Esophagus mucosa (tissue), 1 donor: ENCODE data around the gene PDGFB. TPM values are rescaled to one million over a fixed set of nuclear protein-coding genes. Genes with fewer than 3 reads are reported as not detected.
A peak's percentile ranks its signal among the peaks of the same experiment; 100 is the strongest.

Experiments
- ATAC-seq: fragments of 200-7000 bp; cut with Tn5 transposase; one replicate; pipeline ENCODE4 v1.9.1; 2020
- total RNA-seq: library from RNA; stranded (reverse); gene quantifications from one replicate; pipeline ENCODE4 v1.2.4, GENCODE V29; 2023
- donor health status: DM: yes; HTN: yes; CAD: no.

Gene PDGFB
- total RNA-seq = 0.96 TPM

DNA sequence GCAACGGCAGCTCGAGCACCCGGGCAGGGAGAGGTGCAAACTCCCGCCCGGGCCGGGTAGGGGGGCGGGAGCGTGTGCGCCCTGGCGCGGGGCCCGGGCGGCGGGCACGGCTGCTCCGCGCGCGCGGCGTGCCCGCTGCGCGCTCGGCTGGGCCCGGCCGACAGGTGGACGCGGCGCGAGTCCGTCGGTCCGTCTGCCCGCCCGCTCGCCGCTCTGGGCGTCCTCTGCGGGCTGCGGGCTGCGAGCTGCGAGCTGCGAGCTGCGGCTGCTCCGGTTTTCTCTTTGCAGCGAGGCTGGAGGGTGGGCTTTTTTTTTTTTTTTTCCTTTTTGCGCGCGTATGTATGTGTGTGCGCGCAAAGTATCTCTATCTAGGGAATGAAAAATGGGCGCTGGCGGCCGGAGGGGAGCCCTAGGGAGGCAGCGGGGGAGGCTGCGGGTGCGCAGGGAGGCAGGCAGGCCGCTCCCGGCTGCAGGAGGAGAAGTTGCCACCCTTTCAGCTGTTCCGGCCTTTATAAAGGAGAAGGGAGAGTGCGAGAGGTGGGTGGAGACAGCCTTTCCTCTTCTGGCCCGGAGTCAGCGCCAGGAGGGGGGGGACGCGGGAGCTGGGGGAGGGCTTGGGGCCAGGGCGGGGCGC, at the start of gene PDGFB:
PDGFB (minus strand) TSS at position 487 of the 634 bp plus-strand sequence. CDS start 1,019 bp downstream, outside the sequence.
- ATAC-seq = no peak

DNA sequence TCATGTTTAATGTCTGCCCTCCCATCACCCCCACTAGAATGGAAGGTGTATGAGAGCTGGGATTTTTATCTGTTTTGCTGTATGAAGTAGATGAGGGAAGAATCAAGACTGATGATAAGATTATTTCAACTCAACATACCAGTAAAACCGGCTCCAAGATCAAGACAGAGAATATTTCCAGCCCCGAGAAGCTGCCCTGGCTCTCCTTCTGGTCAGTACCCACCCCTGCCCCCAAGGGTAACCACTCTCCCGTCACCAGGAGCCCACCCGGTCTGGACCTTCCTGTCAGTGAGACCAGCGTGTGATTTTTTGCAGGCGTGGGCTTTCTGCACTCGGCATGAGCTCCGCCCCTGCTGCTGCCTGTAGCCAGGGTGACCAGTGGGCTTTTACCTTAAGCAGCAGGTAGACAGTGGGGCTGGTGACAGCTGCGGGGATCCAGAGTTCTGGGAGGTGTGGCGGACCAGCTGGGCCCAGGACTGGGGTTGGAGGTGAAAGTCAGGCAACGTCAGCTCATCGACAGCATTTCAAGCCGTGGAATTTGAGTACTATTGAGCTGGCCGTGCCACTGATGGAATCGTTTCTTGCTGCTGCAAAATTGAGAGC, 49.1 kb upstream of the PDGFB start:
- ATAC-seq = no peak

DNA sequence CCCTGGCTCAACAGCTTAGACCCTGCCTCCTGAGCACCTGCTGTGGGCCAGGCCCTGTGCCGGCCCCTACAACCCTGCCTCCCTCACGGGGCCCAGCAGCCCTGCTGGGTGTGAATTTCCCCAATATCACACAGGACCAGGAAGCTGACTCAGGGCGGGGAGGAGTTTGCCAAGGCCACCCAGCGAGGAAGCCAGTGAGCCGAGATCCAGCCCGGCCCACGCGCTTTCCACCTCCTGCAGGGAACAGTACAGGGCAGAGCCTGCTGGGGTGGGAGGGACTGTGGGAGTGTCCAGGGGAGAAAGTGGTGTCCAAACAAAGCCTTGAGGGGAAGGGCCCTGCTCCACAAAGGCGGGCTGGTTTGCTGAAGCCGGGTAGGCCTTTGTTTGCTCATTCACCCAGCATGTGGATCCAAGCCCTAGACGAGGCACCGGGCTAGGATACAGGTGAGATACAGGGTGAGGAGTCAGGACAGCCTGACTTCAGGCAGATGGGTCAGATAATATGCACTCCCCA, 47.8 kb upstream of the PDGFB start:
- ATAC-seq = peak; percentile 85

DNA sequence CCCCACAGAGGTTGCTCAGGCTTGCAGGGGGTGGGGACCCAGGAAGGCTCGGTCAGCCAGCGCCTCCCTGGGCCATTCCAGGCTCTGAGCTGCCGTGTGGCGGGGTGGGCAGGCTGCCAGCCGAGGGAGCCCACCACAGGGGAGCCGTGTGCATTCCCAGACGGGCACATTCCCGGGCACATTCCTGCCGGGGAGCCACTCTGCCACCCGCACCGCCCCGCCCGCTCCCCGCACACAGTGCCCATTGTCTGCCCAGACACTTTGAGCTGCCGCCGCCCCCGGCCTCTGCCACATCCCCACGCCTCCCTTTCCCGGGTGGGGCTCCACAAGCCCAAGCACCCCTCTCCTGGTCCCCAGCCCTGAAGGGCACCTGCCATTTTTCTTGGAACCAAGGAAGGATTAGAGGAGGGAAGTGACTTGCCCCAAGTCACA, 47.3 kb upstream of the PDGFB start:
- peak; percentile 22 for ATAC-seq

DNA sequence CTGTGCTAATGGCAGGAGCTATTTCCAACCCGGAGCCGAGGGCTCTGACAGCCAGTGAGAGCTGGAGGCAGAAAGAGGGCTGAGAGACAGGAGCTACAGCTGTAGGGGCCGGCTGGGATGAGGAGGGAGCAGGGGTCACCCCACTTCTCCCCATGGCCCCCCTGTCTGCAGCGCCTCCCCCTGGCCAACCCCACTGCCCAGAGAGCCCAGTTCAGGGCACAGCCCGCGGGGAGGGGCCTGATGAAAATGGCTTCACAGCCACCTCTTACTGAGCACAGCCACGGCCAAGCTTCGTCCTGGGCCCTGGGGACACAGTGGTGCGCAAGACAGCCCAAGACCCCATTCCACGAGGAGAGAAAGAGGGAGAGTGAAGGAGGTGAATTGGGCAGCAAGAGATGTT, 46.7 kb upstream of the PDGFB start:
- no peak for ATAC-seq

DNA sequence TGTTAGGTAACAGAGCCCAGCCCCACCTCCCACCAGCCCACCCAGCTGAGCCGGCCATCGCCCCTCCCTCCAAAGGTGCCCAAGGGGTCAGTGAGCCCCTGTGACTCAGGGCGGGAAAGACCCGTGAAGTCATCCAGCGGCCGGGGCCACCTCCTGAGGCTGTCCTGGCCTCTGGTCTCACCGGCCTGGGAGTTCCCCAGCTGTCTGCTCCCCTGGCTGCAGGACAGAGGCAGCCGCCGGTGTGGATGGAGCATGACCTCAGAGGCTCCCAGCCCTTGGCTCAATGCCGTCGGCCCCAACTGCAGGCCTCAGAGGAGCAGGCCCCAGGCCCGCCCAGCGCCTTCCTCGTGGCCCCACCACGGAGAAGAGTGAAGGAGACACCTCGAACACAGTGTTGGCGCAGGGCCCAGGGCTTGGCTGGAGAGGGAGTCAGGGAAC, 46.0 kb upstream of the PDGFB start:
- peak; percentile 14 for ATAC-seq

DNA sequence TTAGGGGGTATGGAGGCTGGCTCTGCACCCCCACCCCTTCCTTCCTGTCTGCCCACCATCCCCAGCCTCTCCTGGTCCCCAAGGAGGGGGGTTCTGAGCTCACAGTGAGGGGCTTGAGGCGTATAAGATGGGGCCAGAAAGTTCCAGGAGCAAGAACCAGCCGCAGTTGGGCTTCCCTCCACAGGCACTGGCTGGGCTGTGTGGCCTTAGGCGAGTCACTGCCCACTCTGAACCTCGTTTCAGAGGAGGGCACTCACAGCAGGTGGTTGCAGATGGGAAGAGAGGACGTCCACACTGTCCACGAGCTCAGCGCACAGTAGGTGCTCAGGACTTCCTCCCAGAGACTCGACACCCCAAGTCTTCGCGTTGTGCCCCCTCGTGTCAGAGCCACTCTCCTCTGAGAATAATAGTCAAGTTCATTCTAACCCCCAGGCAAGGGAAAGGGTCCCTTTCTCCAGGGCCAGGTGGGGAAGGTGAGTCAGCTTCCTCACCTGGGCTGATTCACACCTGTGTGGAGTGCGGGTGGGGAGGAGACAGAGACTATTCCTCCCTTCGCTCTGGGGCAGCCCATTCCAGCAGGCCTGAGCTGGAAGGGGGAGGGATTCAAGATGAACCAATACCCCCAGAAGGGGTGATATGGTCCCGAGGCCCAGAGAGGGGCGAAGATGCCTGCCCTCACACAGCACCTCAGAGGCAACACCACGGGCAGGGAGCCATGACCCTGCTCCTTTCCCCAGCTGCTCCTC, 45.4 kb upstream of the PDGFB start:
- peak; percentile 58 for ATAC-seq

DNA sequence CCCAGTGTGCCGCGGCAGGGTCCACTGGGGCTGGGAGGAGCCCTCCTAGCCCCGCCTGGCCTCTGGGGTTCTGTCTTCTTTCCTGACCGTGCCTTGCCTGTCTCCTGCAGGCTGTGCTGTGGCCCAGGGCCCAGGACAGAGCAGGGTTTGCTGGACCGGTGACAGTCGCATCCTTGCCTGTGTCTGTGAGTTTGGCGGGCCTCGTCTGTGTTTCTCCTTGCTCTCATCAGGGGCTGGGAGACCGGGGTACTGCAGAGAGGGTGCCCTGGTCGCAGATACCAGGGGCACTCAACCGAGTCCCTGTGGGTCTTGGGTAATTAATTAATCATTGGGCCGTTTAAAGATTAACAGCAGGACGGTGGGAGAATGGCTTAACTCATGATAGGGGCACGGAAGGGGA, 44.8 kb upstream of the PDGFB start:
- ATAC-seq = no peak

DNA sequence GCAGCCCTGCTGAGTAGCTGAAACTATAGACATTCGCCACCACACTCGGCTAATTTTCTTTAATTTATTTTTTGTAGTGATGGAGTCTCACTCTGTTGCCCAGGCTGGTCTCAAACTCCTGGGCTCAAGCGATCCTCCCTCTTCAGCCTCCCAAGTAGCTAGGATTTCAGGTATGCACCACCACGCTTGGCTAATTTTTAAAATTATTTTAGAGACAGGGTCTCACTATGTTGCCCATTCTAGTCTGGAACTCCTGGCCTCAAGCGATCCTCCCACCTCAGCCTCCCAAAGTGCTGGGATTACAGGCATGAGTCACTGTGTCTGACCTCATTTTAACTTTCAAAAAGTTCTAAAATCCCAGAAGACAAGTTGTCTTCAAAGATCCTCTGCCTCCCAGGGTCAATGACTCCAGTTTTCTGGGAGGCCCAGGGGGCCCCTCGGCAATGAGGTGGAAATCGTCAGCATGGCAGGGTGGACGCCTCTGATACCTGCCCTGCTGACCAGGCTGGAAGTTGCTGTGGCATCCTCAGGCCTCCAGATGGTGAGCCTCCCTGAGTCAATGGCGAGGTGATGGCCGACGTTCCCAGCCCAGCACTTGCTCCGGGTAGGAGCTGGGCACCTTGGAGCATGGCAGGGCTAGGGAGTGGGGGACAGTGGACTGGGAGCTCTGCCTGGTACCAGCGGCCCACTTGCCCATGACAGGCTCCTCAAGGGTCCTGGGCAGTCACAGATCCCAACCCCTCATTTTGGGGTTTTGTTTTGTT, 43.5 kb upstream of the PDGFB start:
- no peak for ATAC-seq

DNA sequence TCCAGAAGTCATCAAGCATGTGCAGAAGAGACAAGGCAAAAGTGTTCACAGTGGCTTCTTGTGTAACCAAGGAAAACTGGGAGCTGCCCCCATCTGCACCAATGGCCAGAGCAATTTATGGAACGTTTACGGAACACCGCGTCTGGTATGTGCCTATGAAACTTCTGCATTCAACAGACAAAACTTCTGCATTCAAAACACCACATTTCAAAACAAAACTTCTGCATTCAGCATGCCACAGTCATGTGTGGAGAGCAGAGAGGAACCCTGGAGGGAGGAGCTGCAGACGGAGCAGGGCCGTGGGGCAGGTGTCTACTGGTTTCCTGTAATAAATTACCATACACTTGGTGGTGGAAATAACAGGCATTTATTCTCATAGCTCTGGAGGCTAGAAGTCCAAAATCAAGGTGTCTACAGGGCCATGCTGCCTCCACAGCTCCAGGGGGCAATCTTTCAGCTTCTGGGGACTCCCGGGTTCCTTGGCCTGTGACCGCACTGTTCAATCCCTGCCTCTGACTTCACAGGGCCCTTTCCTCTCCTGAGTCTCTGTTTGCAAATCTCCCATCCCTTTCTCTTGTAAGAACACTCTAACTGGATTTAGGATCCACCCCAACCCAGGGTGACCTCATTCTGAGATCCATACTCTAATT, 42.4 kb upstream of the PDGFB start:
- ATAC-seq = no peak

DNA sequence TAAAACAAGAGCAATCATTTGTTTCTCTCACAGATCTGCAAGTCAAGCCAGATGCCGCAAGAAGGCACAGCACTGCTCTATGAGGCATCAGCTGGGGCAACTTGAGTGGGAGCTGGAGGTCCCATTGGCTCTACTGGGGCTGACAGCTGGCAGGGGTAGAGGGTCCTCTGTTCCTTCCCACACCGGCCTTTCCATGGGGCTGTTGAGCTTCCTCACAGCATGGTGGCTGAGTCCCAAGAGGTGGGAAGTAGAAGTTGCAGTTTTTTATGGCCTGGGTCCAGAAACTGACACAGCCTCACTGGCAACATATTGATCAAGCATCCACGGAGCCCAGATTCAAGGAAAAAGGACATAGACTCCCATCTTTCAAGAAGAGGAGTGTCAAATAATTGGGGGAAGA, 40.2 kb upstream of the PDGFB start:
- ATAC-seq = no peak

DNA sequence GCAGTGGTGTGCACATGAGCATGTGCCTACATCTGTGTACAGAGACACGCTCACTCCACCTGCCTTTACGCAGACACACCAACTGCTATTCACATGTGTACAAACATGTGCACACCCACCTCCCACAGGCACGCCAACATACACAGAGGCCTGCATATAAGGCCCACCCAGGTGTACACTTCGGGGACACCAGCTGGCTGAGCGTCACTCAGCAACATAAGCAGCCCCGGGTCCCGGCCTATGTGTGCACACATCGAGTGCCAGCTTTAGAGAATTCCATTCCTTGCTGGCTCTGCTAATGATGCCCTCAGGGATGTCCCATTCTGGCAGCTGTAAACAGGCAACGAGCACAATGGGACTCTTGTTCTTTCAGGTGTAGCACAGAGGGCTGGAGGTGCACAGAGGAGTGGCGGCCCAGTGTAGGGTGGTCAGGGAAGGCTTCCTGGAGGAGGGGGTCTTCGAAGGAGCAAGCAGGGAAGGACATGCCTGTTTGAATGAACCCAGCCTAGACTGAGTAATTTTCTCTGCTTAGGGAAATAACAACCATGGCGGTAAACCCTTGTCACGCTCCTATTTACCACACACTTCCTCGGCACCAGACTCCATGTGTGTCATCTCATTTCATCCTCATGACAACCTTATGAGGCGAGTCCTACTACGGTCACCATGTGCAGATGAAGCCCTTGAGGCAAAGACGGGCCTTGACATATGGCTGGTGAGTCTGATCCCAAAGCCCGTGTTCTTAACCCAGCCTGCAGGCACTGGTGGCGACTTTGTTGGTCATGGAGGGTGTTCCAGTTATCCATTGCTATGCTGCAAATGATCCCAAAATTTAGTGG, 39.6 kb upstream of the PDGFB start:
- peak; percentile 6 for ATAC-seq

DNA sequence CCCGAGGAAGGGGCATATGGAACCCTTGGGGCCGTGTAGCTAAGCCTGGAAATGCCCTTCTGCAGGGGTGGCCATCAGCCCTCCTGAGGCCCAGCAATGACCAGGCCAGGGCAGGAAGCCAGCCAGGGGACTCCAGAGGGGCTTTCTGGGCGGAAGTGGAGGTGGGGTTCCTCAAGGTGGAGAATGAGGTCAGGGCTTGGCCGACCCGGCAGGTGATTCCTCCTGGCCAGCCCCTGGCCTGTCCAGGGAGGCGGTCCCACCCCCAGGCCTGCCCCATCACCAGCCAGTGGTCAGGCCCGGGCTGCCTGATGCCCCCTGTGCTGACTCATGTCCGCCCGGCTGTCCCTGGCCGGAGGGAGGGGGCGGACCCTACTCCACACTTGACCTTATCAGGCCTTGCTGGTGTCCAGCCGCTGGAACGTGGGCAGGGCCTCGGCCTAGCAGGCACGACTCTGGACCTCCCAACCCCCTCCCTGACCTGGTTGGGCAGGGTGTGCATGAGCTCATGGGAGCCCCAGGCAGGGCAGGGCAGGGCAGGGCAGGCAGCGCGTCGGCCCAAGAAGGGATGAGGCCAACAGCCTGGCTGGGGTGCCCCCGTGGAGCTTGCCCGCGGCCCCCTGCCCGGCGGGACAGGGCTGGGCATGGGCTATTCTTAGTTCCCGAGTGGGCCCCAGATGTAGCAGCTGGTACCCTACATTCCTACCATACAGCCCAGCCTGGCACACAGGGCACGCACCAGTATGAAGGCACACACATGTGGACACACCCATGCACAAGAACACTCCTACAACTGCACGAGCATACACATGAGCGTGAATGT, 38.8 kb upstream of the PDGFB start:
- ATAC-seq = peak; percentile 89

DNA sequence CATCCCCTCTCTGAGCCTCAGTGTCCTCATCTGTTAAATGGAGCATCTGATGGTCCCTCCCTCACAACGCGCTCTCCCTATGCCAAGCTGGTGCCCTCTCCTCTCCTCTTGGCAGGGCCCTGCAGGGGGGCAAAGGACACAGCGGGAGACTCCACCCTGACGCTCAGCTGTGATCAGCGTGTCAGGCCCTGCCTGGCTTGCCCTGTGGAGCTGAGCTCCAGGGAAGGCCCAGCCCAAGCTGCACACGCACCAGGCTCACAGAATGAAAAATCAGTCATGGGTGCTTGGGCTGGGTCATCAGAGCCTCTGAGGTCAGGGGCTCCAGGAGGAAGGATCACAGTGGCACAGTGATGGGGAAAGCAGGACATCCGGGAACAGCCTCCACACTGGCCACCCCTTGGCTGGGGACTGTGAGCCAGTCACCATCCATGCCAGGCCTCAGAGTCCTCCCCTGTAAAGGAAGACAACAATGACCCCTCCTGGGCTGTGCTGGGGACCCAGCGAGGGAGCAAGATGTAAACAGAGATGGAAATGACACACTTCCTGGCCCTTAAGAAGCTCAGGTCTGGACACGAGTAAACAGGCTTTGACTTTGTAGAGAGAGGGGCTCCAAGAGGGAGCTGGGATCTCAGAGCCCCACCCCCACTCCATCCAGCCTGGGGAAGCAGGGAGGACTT, 38.0 kb upstream of the PDGFB start:
- peak; percentile 35 for ATAC-seq

DNA sequence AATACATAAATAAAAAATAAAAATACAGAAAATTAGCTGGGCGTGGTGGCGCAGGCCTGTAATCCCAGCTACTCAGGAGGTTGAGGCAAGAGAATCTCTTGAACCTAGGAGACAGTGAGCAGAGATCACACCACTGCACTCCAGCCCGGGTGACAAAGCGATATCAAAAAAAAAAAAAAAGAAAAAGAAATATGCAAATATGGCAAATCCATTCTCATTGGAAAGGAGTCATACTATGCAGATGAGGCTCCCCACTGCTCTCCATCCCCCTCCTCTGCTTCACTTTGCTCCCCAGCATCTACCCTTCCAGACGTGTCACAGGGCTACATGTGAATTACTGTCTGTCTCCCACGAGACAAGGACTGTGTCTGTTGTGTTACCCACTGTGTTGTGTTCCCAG, 36.3 kb upstream of the PDGFB start:
- no peak for ATAC-seq

DNA sequence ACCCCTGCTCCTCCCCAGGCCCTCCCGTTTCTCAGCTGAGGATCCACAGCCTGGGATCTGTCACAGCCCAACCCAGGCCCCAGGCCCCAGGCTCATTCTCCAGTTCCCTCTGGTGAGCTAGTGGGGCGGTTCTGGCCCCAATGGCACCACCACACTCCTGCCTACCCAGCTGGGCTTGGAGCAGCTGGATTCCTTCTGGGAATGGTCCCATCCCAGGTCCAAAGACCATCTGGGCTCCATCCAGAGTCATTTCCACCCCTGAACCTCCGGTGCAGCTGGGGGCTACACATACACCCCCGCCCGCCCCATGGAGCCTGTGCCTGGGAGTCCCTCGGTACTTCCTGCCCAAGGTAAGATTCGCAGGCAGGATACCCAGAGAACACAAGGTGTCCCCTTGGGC, 35.5 kb upstream of the PDGFB start:
- ATAC-seq = no peak

DNA sequence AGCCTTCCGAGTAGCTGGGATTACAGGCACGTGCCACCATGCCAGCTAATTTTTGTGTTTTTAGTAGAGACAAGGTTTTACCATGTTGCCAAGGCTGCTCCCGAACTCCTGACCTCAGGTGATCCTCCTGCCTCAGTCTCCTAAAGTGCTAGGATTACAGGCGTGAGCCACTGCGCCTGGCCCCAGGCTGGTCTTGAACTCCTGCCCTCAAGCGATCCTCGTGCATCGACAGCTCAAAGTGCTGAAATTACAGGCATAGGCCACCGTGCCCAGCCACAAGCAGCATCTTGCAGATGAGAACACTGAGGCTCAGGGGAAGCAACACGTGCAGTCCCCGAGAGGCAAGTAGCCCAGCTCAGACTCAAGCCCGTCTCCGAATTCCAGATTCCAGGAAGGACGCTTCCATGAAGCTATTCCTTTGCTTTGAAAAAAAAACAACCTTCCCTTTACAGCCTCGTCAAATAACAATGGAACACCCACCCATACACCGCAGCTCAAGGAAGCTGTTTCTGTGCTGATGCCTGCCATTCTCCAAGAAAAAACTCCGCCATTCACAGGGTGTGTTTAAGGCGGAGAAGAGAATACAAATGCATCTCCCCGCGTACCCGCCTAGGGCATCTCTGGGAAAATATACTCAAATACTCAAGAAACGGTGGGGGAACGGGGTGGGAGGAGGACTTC, 34.5 kb upstream of the PDGFB start:
- ATAC-seq = no peak

DNA sequence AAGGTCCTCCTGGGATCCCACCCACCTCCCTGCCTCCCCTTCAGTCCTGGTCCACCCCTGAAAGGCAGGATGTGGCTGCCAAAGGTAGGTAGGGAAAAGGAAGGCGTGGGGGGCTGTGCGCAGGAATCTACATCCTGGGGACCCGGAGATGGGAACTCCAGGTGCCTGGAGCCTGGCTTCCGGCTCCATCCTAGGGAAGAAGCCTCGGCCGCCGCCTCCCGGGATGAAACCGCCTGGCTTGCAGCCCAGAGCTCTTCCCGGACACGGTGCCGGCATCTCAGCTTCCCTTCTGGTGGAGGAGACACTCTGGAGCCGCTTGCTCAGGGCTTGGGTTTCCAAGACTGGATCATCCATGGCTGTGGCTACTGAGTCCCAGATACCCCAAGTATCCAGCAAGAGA, 33.3 kb upstream of the PDGFB start:
- no peak for ATAC-seq

DNA sequence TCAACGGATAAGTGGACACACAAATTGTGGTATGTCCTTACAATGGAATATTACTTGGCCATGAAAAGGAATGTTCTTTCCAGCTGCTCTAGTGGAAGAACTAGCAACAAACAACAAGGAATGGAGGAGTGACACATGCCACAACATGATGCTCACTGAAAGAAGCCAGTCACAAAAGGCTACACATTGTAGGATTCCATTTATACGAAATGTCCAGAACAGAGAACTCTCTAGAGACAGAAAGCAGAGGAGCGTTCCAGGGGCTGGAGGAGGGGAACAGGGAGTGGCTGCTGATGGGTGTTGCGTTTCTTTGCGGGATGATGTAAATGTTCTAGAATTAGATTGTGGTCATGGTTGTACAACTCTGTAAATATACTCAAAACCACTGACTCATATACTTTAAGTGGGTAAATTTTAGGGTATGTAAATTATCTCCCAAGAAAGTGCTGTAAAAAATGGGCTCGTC, 32.4 kb upstream of the PDGFB start:
- no peak for ATAC-seq
